Esophagus squamous epithelium (tissue), 4 donors: ENCODE data around the gene NT5DC1.

Experiments used
- POLR2A ChIP-seq, 4 donors: fragments of 450-650 bp; IDR thresholded peaks; one replicate each; pipeline ENCODE4 v1.6.1; 2017; ENCODE audit warnings: antibody characterized with exemption in 4 of 4, mild to moderate bottlenecking in 4 of 4, moderate library complexity in 3 of 4
- TF ChIP-seq, protein P1 (sequence below), 6 experiments: fragments of 450-650 bp in 4 of 6; fragments of 200-600 bp in 2 of 6; sonication (generic) in 2 of 6; IDR thresholded peaks; one replicate each; pipeline ENCODE4 v1.5.1; 2016 to 2019; ENCODE audit warnings: antibody characterized with exemption in 6 of 6, mild to moderate bottlenecking in 4 of 6, moderate library complexity in 4 of 6

DNA sequence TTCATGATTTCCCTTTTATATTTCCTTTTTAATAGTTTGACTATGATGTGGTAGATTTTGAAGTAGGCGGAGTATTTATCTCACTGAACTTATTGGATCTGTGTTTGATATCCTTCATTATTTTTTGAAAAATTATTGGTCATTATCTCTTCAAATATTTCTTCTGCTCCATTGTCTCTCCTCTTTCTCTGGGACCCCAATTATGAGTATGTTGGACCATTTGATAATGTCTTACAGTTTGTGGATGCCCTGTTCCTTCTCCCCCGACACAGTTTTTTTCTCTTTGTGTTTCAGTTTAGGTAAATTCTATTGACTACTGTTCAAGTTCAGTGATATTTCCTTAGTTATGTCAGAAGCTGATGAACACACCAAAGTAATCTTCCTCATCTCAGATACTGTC lies 74.7 kb downstream of the NT5DC1 start:
- TF ChIP-seq, protein P1, sequence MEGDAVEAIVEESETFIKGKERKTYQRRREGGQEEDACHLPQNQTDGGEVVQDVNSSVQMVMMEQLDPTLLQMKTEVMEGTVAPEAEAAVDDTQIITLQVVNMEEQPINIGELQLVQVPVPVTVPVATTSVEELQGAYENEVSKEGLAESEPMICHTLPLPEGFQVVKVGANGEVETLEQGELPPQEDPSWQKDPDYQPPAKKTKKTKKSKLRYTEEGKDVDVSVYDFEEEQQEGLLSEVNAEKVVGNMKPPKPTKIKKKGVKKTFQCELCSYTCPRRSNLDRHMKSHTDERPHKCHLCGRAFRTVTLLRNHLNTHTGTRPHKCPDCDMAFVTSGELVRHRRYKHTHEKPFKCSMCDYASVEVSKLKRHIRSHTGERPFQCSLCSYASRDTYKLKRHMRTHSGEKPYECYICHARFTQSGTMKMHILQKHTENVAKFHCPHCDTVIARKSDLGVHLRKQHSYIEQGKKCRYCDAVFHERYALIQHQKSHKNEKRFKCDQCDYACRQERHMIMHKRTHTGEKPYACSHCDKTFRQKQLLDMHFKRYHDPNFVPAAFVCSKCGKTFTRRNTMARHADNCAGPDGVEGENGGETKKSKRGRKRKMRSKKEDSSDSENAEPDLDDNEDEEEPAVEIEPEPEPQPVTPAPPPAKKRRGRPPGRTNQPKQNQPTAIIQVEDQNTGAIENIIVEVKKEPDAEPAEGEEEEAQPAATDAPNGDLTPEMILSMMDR (IDR thresholded peaks at IDR 0.05): no peak
- TF ChIP-seq POLR2A (IDR thresholded peaks at IDR 0.05): no peak
